HL-60 (cell line): ENCODE results near the gene RELT.
A peak's percentile ranks its signal among the peaks of the same experiment; 100 is the strongest.

Experiments used
- CTCF ChIP-seq: IDR thresholded peaks from one replicate; pipeline ENCODE4 v1.5.1; 2011; ENCODE audit warnings: low read length, control low read depth, inconsistent platforms; ENCODE audit not compliant: insufficient read depth
- POLR2AphosphoS5 ChIP-seq: IDR thresholded peaks from 2 replicates; pipeline ENCODE4 v1.6.1; 2012; ENCODE audit warnings: low read depth
- TF ChIP-seq, protein P1 (sequence below): IDR thresholded peaks from 2 replicates; pipeline ENCODE4 v1.6.1; 2012; ENCODE audit warnings: low read depth; ENCODE audit not compliant: insufficient replicate concordance

GRCh38 chr11:73335204-73335923 is 40.8 kb upstream of the RELT start:
- TF ChIP-seq, protein P1, sequence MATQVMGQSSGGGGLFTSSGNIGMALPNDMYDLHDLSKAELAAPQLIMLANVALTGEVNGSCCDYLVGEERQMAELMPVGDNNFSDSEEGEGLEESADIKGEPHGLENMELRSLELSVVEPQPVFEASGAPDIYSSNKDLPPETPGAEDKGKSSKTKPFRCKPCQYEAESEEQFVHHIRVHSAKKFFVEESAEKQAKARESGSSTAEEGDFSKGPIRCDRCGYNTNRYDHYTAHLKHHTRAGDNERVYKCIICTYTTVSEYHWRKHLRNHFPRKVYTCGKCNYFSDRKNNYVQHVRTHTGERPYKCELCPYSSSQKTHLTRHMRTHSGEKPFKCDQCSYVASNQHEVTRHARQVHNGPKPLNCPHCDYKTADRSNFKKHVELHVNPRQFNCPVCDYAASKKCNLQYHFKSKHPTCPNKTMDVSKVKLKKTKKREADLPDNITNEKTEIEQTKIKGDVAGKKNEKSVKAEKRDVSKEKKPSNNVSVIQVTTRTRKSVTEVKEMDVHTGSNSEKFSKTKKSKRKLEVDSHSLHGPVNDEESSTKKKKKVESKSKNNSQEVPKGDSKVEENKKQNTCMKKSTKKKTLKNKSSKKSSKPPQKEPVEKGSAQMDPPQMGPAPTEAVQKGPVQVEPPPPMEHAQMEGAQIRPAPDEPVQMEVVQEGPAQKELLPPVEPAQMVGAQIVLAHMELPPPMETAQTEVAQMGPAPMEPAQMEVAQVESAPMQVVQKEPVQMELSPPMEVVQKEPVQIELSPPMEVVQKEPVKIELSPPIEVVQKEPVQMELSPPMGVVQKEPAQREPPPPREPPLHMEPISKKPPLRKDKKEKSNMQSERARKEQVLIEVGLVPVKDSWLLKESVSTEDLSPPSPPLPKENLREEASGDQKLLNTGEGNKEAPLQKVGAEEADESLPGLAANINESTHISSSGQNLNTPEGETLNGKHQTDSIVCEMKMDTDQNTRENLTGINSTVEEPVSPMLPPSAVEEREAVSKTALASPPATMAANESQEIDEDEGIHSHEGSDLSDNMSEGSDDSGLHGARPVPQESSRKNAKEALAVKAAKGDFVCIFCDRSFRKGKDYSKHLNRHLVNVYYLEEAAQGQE, result no peak
- TF ChIP-seq CTCF (peak; percentile 93), POLR2AphosphoS5 (no peak)
